ENCODE results near the gene ZEB1. TPM values are rescaled to one million over a fixed set of nuclear protein-coding genes. Genes with fewer than 3 reads are reported as not detected.

ZEB1 gene
- total and polyA plus RNA-seq, 9 of the 15 experiments (the other 6 are each of a cell fraction or from before 2014, with no cell fraction given): 2.1 to 8.4 (median 4.9) TPM

DNA sequence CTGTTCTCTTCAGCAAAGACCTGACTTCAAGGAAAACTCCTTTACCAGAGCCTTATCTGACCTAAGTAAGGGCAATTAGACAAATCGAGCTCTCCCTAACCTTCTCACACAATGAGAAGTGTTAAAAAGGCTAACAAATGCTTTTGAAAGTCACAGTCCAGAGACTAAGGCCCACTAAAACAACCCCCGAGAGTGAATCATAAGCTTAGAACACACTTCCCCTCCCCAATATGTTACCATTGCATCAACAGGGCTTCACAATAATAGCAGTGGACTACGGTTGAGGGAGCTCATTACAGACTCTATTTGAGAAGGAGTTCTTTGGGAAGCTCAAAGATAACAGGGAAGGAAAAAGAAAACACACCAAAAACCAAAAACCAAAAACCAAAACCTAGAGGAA is 28.6 kb upstream of the ZEB1 start (continued):
- TF ChIP-seq, protein P1, sequence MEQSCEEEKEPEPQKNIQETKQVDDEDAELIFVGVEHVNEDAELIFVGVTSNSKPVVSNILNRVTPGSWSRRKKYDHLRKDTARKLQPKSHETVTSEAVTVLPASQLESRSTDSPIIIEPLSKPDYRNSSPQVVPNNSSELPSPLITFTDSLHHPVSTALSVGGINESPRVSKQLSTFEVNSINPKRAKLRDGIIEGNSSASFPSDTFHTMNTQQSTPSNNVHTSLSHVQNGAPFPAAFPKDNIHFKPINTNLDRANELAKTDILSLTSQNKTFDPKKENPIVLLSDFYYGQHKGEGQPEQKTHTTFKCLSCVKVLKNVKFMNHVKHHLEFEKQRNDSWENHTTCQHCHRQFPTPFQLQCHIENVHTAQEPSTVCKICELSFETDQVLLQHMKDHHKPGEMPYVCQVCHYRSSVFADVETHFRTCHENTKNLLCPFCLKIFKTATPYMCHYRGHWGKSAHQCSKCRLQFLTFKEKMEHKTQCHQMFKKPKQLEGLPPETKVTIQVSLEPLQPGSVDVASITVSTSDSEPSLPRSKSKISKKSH (CRISPR knock-in tag; IDR thresholded peaks at IDR 0.05): no peak
- TF ChIP-seq ZNF589 (CRISPR knock-in tag; IDR thresholded peaks at IDR 0.05; ENCODE audit: low read depth): no peak
- TF ChIP-seq, protein P2, sequence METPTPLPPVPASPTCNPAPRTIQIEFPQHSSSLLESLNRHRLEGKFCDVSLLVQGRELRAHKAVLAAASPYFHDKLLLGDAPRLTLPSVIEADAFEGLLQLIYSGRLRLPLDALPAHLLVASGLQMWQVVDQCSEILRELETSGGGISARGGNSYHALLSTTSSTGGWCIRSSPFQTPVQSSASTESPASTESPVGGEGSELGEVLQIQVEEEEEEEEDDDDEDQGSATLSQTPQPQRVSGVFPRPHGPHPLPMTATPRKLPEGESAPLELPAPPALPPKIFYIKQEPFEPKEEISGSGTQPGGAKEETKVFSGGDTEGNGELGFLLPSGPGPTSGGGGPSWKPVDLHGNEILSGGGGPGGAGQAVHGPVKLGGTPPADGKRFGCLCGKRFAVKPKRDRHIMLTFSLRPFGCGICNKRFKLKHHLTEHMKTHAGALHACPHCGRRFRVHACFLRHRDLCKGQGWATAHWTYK (CRISPR knock-in tag; IDR thresholded peaks at IDR 0.05): no peak
- no peak for TF ChIP-seq EHMT2 (IDR thresholded peaks at IDR 0.05)
- no peak for TF ChIP-seq MAX (CRISPR knock-in tag; IDR thresholded peaks at IDR 0.05)
- TF ChIP-seq CREB5 (CRISPR knock-in tag; IDR thresholded peaks at IDR 0.05): no peak
- no peak for TF ChIP-seq HDAC8 (tag; IDR thresholded peaks at IDR 0.05)
